ENCODE measurements around the gene LSR. TPM values are rescaled to one million over a fixed set of nuclear protein-coding genes. Genes with fewer than 3 reads are reported as not detected.

The LSR gene
- total and polyA plus RNA-seq, 2 of the 4 experiments (the other 2 are of a cell fraction), result 0.18 to 0.44 TPM

- no peak overlapping the region for H2BK15ac ChIP-seq (ENCODE audit: low read depth, low read length)
- H3K4ac ChIP-seq (ENCODE audit: low read depth, low read length), result no peak overlapping the region
- dilution Hi-C loops (cut with HindIII; ENCODE audit: low sequenced_read_pairs, unreplicated experiment), result no loop called here
- no peak overlapping the region for H2BK120ac ChIP-seq (ENCODE audit: low read depth, low read length)
- H3K56ac ChIP-seq (ENCODE audit: extremely low read depth, insufficient read depth, low read length), result no peak overlapping the region
- no peak overlapping the region for H3K18ac ChIP-seq (ENCODE audit: low read depth, low read length)
- no peaks in the 10 kb centered on the region for H4K20me1 ChIP-seq (ENCODE audit: insufficient read depth, low read length)
- H3K9me1 ChIP-seq (ENCODE audit: insufficient read depth, low read length), result no peaks in the 10 kb centered on the region
- H3K36me3 ChIP-seq (ENCODE audit: control insufficient read depth, insufficient read depth, low read length), result no peaks in the 10 kb centered on the region
- in situ Hi-C loops (cut with MboI; ENCODE audit: low sequenced_read_pairs), result no loop called here
- H3K23ac ChIP-seq (ENCODE audit: low read depth, low read length), result no peak overlapping the region
- H4K8ac ChIP-seq (ENCODE audit: low read depth in 2 of 2, low read length in 2 of 2), result no peak overlapping the region
- H2AK9ac ChIP-seq (replicated peaks; ENCODE audit: low read depth, low read length, poor library complexity), result no peak overlapping the region
- no peak overlapping the region for H3K14ac ChIP-seq (replicated peaks; ENCODE audit: low read depth, low read length)
- TF ChIP-seq RFX5 (IDR thresholded peaks at IDR 0.05; ENCODE audit: low read depth, low read length), result no peak
- no peak for ATAC-seq (ENCODE audit: low read depth)
- H2BK5ac ChIP-seq (ENCODE audit: low read depth, low read length, poor library complexity, severe bottlenecking), result no peak overlapping the region
- peaks cover 4% of the 10 kb centered on the region for H3K27me3 ChIP-seq (ENCODE audit: control insufficient read depth, insufficient read depth, low read length)
- H3K4me1 ChIP-seq (ENCODE audit: control insufficient read depth, insufficient read depth, low read length), result no peaks in the 10 kb centered on the region
- no peak overlapping the region for H2BK20ac ChIP-seq (ENCODE audit: low read depth, low read length)
- no peak overlapping the region for H3K4me3 ChIP-seq (ENCODE audit: insufficient read depth, low read depth, low read length)
- H4K91ac ChIP-seq (ENCODE audit: insufficient read depth, low read depth, low read length), result no peak overlapping the region
- BruUV-seq (replicated peaks), result no TSS peak
- CTCF ChIA-PET, result no interaction called here
- H3K79me1 ChIP-seq (ENCODE audit: low read depth in 1 of 2, low read length in 2 of 2), result no peaks in the 10 kb centered on the region
- no peak overlapping the region for H2AK5ac ChIP-seq (ENCODE audit: low read depth, low read length)
- WGBS, 2 experiments (ENCODE audit: extremely low coverage in 2 of 2, insufficient read length in 1 of 2), result 60% methylated on average over 2 of the region's 11 CpGs; no CpG with 5 or more reads in 1 of the 2 experiments
- no peaks in the 10 kb centered on the region for H3K9me3 ChIP-seq (ENCODE audit: control insufficient read depth, insufficient read depth, low read length)
- H3K4me2 ChIP-seq (ENCODE audit: low read depth, low read length), result no peak overlapping the region
- no peak overlapping the region for H2AFZ ChIP-seq (replicated peaks; ENCODE audit: low read length, poor library complexity)
- intact Hi-C loops (cut with micrococcal nuclease), result no loop called here
- H4K5ac ChIP-seq (ENCODE audit: low read depth, low read length), result no peak overlapping the region
- no peak for DNase-seq
- H3K9ac ChIP-seq (ENCODE audit: low read depth, low read length), result no peak overlapping the region
- H3K27ac ChIP-seq (ENCODE audit: insufficient read depth, low read length), result no peak overlapping the region
- POLR2A ChIA-PET (ENCODE audit: unreplicated experiment), result no interaction called here
Observed at GRCh38 chr19:35304036-35304435, 55.2 kb downstream of the LSR start.

Measured in IMR-90 (cell line).